GM12873 (cell line): ENCODE results near the gene TRIB2.

Experiments used
- CTCF ChIP-seq: IDR thresholded peaks from 2 replicates; pipeline ENCODE4 v1.5.1; 2012; ENCODE audit warnings: low read depth, mild to moderate bottlenecking, moderate library complexity, low read length, control low read depth; ENCODE audit not compliant: insufficient read depth; ENCODE audit errors: missing control alignments

TRIB2 gene

GRCh38 chr2:12722447-12723316, 5.9 kb downstream of the TRIB2 start:
- no peak for TF ChIP-seq CTCF

GRCh38 chr2:12723736-12724463, 7.2 kb downstream of the TRIB2 start:
- TF ChIP-seq CTCF, result no peak

GRCh38 chr2:12725233-12726187, 8.8 kb downstream of the TRIB2 start:
- no peak for TF ChIP-seq CTCF

GRCh38 chr2:12726271-12726670, 9.5 kb downstream of the TRIB2 start:
- TF ChIP-seq CTCF, result no peak

GRCh38 chr2:12727065-12727464, 10.3 kb downstream of the TRIB2 start:
- TF ChIP-seq CTCF, result no peak

- no peak for TF ChIP-seq CTCF
These were observed 10.9 kb downstream of the TRIB2 start for GRCh38 chr2:12727641-12728040.
